Subcutaneous adipose tissue (tissue), 4 donors: Measurements from ENCODE around the gene NKAP. TPM values are rescaled to one million over a fixed set of nuclear protein-coding genes. Genes with fewer than 3 reads are reported as not detected.

Experiments
- total RNA-seq, 4 donors: library from RNA; depleted of rRNA; stranded (reverse); fragments of >200 nt; gene quantifications; one replicate each; pipeline ENCODE4 v1.1.0, GENCODE V29; 2016
- TF ChIP-seq, protein P1 (sequence below): fragments of 450-650 bp; IDR thresholded peaks from one replicate; pipeline ENCODE4 v1.5.1; 2016; ENCODE audit warnings: low read depth, mild to moderate bottlenecking, control low read depth, antibody characterized with exemption, moderate library complexity

NKAP gene
- total RNA-seq, 4 donors from 2014 or later, result 5.1 to 7.2 (median 6.2) TPM

GRCh38 chrX:119916310-119916709, 27.2 kb downstream of the NKAP start:
- TF ChIP-seq, protein P1, sequence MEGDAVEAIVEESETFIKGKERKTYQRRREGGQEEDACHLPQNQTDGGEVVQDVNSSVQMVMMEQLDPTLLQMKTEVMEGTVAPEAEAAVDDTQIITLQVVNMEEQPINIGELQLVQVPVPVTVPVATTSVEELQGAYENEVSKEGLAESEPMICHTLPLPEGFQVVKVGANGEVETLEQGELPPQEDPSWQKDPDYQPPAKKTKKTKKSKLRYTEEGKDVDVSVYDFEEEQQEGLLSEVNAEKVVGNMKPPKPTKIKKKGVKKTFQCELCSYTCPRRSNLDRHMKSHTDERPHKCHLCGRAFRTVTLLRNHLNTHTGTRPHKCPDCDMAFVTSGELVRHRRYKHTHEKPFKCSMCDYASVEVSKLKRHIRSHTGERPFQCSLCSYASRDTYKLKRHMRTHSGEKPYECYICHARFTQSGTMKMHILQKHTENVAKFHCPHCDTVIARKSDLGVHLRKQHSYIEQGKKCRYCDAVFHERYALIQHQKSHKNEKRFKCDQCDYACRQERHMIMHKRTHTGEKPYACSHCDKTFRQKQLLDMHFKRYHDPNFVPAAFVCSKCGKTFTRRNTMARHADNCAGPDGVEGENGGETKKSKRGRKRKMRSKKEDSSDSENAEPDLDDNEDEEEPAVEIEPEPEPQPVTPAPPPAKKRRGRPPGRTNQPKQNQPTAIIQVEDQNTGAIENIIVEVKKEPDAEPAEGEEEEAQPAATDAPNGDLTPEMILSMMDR, result no peak

DNA sequence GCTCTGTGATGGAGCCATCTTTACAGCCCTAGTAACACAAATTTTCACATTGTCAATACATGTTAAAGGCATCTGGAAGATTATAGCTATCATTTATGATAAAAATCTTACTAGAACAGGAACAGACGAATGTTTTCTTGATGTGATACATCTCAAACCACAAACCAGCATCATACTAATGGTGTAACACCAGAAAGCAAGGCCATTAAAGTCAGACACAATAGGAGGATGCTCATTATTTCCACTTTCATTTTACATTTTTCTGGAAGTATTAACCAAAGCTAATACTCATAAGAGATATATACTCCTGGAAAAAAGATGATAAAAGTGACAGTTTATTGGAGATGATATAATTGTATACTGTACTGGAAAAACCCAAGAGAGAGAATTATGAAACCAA, 42.6 kb downstream of the NKAP start:
- TF ChIP-seq, protein P1, result no peak

- TF ChIP-seq, protein P1, result no peak
Measured at GRCh38 chrX:119899125-119899524, 44.4 kb downstream of the NKAP start.

- TF ChIP-seq, protein P1, result no peak
Measured at GRCh38 chrX:119895843-119896326, 47.7 kb downstream of the NKAP start, which contains the start of gene AKAP14. Gene AKAP14 (plus strand): TSS chrX:119895893. CDS start chrX:119903224, 7,331 bp downstream.

GRCh38 chrX:119887721-119888425, 55.7 kb downstream of the NKAP start:
- TF ChIP-seq, protein P1, result no peak

- TF ChIP-seq, protein P1, result no peak
Measured at GRCh38 chrX:119885554-119886428, 57.8 kb downstream of the NKAP start.
